HepG2 (cell line): ENCODE measurements around the gene PLEKHA6. TPM values are rescaled to one million over a fixed set of nuclear protein-coding genes. Genes with fewer than 3 reads are reported as not detected.

Source experiments
- HNF4A ChIP-seq: sonication (generic); formaldehyde crosslinking; IDR thresholded peaks from 2 replicates; pipeline ENCODE4 v1.4.0; 2020; ENCODE audit warnings: missing genetic modification reagents
- RARA ChIP-seq: IDR thresholded peaks from 2 replicates; pipeline ENCODE4 v1.6.1; 2016; ENCODE audit warnings: missing genetic modification reagents, missing compliant biosample characterization
- SOX6 ChIP-seq, 2 experiments: fragments of 450-650 bp in 1 of 2; sonication (generic) in 1 of 2; formaldehyde crosslinking in 1 of 2; IDR thresholded peaks; 2 replicates each; pipeline versions ENCODE4 v1.4.0 to v1.6.1; 2017 to 2020; ENCODE audit warnings: antibody characterized with exemption in 1 of 2, mild to moderate bottlenecking in 1 of 2, missing genetic modification reagents in 1 of 2
- ZNF552 ChIP-seq: sonication (generic); formaldehyde crosslinking; IDR thresholded peaks from 2 replicates; pipeline ENCODE4 v1.9.0; 2022; ENCODE audit warnings: missing genetic modification reagents, mild to moderate bottlenecking, borderline replicate concordance
- polyA plus RNA-seq, 8 experiments: library from polyadenylated mRNA; depleted of rRNA in 3 of 8; stranded (reverse) in 7 of 8; unstranded in 1 of 8; fragments of >200 nt; fragmentation: Illumina TruSeq in 4 of 8; extraction: Trizol in 4 of 8; gene quantifications; 2 replicates each; pipeline versions ENCODE4 v1.2.1 to v1.2.3, GENCODE V29; 2011 to 2016; ENCODE audit warnings: low read depth in 4 of 8, missing spikeins in 1 of 8, mixed read lengths in 1 of 8; ENCODE audit not compliant: insufficient read depth in 1 of 8
- total RNA-seq, 5 experiments: library from RNA; depleted of rRNA; stranded (reverse); fragments of >200 nt; fragmentation: Illumina TruSeq; extraction: Trizol; gene quantifications; 2 replicates each; pipeline ENCODE4 v1.2.3, GENCODE V29; 2016; ENCODE audit warnings: low read depth in 1 of 5
- TF ChIP-seq, protein P1 (sequence below): sonication (generic); formaldehyde crosslinking; IDR thresholded peaks from 2 replicates; pipeline ENCODE4 v1.5.1; 2020; ENCODE audit warnings: mild to moderate bottlenecking, missing genetic modification reagents, borderline replicate concordance
- TF ChIP-seq, protein P2 (sequence below), 2 experiments: fragments of 450-650 bp in 1 of 2; sonication (generic) in 1 of 2; formaldehyde crosslinking; IDR thresholded peaks; 2 replicates each; pipeline versions ENCODE4 v1.5.0 to v1.8.0; 2020 to 2022; ENCODE audit warnings: mild to moderate bottlenecking in 1 of 2, missing genetic modification reagents in 1 of 2
- TF ChIP-seq, protein P3 (sequence below): sonication (generic); formaldehyde crosslinking; IDR thresholded peaks from 2 replicates; pipeline ENCODE4 v1.4.0; 2020; ENCODE audit warnings: missing genetic modification reagents

PLEKHA6 gene
- total and polyA plus RNA-seq, 2 of the 13 experiments (the other 11 are each of a cell fraction or from before 2014, with no cell fraction given), result 5.3 to 11.4 TPM

DNA sequence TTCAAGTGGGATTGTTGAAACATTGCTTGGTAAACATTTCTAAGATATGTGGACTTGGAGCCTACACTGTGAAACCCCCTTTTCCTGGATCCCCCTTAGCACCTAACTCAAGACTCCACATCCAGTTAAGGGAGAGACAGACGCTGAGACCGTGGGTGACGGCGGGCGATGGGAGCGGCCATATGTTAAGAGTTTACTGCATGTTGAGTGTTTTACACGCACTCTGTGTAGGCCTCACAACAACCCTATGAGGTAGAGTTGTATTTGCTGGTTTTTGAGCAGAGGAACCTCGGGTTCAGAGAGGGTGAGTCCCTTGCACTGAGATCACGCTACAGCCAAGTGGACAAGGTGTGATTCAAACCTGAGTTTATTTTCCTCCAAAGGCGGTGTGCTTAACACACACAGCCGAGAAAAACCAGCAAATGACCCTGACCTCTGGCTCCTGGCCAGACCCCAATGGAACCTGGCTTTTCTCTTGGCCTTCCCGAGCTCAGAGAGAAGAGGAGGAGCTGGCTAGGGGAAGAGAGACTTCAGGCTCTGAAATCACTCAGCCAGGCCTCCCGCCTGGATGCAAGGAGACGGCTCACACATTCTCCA, 99.0 kb downstream of the PLEKHA6 start (continued):
- TF ChIP-seq, protein P1, sequence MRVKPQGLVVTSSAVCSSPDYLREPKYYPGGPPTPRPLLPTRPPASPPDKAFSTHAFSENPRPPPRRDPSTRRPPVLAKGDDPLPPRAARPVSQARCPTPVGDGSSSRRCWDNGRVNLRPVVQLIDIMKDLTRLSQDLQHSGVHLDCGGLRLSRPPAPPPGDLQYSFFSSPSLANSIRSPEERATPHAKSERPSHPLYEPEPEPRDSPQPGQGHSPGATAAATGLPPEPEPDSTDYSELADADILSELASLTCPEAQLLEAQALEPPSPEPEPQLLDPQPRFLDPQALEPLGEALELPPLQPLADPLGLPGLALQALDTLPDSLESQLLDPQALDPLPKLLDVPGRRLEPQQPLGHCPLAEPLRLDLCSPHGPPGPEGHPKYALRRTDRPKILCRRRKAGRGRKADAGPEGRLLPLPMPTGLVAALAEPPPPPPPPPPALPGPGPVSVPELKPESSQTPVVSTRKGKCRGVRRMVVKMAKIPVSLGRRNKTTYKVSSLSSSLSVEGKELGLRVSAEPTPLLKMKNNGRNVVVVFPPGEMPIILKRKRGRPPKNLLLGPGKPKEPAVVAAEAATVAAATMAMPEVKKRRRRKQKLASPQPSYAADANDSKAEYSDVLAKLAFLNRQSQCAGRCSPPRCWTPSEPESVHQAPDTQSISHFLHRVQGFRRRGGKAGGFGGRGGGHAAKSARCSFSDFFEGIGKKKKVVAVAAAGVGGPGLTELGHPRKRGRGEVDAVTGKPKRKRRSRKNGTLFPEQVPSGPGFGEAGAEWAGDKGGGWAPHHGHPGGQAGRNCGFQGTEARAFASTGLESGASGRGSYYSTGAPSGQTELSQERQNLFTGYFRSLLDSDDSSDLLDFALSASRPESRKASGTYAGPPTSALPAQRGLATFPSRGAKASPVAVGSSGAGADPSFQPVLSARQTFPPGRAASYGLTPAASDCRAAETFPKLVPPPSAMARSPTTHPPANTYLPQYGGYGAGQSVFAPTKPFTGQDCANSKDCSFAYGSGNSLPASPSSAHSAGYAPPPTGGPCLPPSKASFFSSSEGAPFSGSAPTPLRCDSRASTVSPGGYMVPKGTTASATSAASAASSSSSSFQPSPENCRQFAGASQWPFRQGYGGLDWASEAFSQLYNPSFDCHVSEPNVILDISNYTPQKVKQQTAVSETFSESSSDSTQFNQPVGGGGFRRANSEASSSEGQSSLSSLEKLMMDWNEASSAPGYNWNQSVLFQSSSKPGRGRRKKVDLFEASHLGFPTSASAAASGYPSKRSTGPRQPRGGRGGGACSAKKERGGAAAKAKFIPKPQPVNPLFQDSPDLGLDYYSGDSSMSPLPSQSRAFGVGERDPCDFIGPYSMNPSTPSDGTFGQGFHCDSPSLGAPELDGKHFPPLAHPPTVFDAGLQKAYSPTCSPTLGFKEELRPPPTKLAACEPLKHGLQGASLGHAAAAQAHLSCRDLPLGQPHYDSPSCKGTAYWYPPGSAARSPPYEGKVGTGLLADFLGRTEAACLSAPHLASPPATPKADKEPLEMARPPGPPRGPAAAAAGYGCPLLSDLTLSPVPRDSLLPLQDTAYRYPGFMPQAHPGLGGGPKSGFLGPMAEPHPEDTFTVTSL (CRISPR knock-in tag), result 0 out of 2 replicates have a peak, but pooled peaks have one; percentile 39
- TF ChIP-seq, protein P2, sequence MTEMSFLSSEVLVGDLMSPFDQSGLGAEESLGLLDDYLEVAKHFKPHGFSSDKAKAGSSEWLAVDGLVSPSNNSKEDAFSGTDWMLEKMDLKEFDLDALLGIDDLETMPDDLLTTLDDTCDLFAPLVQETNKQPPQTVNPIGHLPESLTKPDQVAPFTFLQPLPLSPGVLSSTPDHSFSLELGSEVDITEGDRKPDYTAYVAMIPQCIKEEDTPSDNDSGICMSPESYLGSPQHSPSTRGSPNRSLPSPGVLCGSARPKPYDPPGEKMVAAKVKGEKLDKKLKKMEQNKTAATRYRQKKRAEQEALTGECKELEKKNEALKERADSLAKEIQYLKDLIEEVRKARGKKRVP (CRISPR knock-in tag; IDR thresholded peaks at IDR 0.05), result no peak
- TF ChIP-seq SOX6 (IDR thresholded peaks at IDR 0.05), result no peak
- TF ChIP-seq SOX6 (CRISPR knock-in tag; IDR thresholded peaks at IDR 0.05), result 0 out of 2 replicates have a peak, but pooled peaks have one; percentile 8
- peak; percentile 33; the same call in 1 of the 2 replicates for TF ChIP-seq RARA (CRISPR knock-in tag)
- 0 out of 2 replicates have a peak, but pooled peaks have one; percentile 11 for TF ChIP-seq HNF4A
- TF ChIP-seq, protein P3, sequence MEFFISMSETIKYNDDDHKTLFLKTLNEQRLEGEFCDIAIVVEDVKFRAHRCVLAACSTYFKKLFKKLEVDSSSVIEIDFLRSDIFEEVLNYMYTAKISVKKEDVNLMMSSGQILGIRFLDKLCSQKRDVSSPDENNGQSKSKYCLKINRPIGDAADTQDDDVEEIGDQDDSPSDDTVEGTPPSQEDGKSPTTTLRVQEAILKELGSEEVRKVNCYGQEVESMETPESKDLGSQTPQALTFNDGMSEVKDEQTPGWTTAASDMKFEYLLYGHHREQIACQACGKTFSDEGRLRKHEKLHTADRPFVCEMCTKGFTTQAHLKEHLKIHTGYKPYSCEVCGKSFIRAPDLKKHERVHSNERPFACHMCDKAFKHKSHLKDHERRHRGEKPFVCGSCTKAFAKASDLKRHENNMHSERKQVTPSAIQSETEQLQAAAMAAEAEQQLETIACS (CRISPR knock-in tag), result no peak
- TF ChIP-seq ZNF552 (CRISPR knock-in tag), result no peak
